ENCODE data around the gene AFF4.

GRCh38 chr5:133006653-133007052 lies 43.2 kb upstream of the AFF4 start:
- TF ChIP-seq CTCF (IDR thresholded peaks at IDR 0.05): no peak
- TF ChIP-seq USF2 (IDR thresholded peaks at IDR 0.05): no peak

Data from A549 (cell line).